SKM-1 treated with dmso at 0.1 percent for 144 hours (cell line): ENCODE data around the gene GLRX3.

Experiments
- DNase-seq: peaks from one replicate; lab custom pipeline; 2025; ENCODE audit not compliant: unreplicated experiment; lab: John Stamatoyannopoulos, UW

GLRX3 gene

DNA sequence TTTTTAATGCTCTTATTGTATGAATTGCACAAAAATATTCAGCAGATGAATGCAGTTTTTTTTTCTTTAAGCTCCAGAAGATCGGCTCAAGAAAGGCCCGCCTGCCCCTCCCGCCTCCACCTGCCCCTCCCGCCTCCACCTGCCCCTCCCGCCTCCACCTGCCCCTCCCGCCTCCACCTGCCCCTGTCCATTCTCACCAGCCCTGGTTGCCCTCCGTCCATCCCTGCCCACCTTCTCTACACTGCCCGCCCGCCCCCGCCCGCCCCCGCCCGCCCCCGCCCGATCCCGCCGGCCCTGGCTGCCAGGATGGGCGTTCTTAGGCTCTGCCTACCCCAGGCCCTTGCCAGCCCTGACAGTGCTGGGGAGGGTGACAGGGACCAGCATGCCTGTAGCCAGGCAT lies 67.4 kb downstream of the GLRX3 start:
- DNase-seq, result no peak

DNA sequence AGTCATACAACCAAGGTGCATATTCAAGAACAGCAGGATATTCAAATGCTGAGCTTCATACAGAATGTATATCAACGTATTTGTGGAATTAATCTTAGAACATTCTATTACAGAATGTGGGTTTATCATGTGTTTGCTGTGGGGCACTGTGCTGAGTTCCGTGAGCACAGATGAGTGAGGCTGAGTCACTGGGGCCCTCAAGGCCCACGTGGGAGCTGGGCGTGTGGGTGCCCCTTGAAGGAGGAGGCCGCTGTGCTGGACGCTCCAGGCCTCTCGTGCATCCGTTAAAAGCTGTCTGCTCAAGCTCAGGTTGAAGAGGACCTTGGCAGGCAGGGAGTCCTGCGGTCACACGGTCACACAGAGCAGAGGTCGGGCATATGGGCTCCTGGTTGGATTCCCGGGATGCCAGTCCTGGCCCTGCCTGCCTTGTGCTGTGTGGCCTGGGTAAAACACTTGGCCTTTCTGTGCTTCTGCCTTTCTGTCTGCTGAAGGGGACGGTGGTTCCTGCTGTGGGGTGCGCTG lies 70.1 kb downstream of the GLRX3 start:
- DNase-seq, result no peak

DNA sequence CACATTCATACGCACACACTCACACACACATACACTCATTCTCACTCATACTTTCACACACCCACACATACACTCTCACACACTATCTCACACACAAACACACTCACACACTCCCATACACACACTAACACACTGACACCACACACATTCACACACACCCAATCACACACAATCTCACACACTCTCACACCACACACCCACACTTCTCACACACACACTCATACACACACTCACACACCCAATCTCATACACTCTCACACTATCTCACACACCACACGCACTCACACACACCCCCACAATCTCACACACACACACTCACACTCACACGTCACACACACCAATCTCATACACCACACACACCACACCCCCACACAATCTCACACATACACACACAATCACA lies 71.0 kb downstream of the GLRX3 start:
- no peak for DNase-seq

DNA sequence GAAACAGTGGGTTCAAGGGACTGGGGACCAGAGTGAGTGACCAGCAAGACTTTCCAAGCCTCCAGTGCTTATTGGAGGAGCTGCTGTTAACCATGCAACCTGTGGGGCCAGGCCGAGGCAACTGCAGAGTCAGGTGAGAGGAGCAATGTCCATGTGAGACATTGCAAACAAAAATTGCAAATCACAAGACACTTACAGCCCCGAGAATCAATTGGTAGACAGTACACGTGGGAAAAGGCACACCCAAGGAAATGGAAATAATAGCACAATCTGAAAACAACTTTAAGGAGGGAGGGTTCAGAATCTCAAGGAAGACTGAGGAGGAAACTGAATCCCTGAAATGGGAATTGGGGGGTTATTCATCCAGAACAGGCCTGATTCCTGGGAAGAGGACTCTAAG lies 72.6 kb downstream of the GLRX3 start:
- DNase-seq, result no peak

DNA sequence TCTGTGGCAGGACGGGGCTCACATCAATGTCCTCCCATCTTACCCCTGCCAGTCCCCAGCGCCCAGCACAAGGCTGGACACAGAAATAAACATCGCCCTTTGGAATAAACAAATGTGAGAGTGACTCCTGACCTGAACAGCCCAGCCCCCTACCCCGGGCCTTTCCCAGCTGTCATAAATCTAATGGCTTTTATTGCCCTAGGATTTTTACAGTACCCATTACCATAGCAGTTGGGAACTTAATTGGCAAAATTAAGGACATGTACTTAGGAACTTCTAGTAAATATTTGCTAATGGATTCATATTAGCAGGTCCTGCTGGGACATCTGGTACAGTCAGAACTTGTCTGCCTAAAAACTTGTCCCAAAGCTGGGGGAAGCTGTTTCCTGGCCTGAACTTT lies 76.6 kb downstream of the GLRX3 start:
- no peak for DNase-seq

DNA sequence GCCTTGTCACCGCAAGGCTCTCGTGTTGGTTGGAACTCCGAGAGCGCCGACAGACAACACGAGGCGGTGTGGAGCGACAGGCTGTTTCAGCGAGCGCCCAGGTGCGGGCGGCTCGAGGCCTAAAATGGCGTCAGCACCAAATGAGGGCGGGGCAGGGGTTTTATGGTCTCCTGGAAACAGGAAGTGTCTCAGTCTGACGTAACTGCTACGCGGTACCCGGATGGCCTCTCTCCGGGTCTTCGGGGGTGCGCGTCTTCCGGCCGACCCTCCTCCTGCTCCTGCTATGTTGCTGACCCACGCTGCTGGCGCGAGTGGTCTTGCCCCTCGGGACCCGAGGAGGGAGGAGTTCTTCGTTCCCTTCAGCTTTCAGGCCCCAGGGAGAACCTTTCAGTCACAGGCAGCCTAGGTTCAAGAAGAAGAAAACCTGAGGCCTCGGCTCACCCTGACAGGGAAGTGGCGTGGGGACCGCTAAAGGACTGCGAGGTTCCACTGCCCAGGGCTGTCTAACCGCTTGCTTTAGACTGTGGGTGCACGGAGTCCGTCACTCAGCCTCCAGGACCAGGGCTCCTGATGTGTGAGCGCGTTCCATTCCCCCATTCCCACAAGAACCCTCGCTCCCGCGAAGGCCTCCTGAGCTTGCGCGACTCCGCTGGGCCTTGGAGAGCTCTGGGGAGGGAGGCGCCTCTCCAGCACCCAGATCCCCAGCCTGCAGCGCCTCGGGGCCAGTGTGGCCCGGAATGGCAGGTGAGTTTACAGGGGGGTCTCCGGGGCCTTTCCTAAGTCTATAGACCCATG lies 77.3 kb downstream of the GLRX3 start:
- no peak for DNase-seq

DNA sequence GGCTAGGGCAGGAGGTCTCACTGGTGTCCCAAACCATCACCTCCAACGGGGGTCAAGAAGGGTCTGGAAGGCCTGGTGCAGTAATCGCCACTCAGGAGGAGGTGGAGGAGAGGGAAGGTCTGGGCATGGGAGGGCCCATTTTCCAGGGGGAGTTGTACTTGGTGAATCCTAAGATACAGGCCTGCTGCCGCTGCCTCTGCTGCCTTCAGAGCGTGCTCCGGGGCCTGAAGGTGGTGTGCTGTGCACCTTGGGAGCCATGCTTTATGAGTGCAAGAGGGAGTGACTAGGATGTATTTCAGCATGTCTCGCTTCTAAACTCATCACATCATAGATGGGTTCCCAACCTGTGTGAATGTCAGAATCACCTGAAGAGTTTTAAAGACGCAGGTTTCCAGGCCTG lies 78.2 kb downstream of the GLRX3 start:
- DNase-seq, result no peak

DNA sequence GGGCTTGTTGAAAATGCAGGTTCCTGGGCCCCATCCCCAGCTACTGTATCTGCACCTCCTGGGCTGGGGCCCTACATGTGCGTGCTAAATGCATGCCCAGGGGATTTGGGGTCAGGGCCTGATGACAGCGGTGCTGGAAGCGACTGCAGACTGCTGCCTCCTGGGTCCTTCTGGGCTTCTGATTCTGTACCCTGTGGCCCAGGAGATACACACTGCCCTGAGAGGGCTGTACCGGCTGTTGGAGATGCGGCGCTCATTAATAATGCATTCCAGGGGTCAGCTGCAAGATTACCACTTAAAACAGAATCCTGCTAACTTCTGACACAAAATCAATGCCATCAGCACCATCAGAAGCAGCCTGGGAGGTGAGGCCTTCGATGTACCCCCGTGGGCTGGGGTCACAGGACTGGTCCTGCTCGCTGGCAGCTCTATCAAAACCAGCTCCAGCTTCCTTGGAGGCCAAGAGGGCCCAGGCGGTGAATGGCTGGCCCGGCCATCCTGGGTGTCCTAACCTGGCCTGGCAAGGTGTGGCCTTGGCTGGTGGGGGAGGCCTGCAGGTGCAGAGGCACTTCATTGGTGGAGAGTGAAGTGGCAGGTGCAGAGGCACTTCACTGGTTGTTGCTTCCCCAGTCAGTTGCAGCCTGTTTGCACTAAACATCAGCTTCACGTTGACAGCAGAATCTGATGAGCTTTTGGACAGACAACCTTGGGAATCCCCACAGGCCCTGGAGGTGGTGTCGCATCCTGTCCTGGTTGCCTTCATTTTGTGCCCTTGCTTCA lies 79.2 kb downstream of the GLRX3 start:
- no peak for DNase-seq

DNA sequence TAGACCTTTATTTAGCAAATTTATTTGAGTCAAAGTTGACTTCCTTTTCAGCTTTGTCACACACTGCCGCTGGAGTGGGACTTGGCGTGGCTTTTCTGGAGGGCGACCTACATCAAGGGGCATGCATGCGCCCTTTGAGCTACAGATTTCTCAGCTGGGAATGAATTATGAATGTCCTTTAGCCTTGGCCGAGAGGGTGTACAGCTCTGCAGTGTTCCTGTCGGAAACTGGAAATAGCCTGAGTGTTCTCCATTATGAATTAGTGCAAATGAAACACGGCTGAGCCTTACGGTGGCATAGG lies 79.7 kb downstream of the GLRX3 start:
- DNase-seq, result no peak

DNA sequence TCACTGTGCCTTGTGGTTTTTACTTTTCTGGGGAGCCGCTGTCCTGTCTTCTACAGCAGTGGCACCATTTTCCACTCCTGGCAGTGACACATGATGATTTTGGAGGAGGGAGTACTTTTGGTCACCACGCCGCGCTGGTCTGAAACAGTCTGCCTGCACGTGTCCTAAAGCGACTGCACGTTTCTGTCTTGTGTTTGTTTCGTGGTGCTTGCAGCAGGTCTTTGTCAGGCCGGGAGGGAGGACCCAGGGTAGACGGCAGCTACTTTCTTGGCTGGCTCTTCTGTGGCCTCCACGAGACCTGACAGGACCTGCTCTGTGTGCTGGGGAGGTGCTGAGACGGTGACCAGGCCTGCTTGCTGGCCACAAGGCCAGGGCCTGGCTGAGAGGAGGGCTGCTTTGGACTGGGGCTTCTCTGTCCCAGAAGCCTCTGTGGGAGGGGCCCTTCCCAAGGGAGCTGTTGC lies 82.0 kb downstream of the GLRX3 start:
- no peak for DNase-seq

DNA sequence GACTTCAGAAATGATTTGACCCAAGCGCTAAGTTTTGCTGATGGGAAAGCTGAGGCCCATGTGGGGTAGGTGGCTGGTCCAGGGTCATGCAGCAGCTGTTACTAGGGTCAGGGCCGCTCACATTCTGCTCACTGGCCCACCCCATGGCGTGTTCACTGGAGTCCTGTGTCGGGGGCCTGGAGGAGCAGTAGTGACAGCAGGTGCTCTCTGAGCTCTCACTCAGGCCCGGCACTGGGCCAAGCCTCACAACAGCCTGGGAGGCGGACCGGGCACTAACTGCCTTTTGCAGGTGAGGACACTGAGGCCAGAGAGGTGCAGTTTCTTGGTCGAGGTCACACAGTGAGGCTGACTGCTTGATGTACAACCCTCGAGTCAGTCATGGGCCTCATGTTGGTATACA lies 82.7 kb downstream of the GLRX3 start:
- no peak for DNase-seq

DNA sequence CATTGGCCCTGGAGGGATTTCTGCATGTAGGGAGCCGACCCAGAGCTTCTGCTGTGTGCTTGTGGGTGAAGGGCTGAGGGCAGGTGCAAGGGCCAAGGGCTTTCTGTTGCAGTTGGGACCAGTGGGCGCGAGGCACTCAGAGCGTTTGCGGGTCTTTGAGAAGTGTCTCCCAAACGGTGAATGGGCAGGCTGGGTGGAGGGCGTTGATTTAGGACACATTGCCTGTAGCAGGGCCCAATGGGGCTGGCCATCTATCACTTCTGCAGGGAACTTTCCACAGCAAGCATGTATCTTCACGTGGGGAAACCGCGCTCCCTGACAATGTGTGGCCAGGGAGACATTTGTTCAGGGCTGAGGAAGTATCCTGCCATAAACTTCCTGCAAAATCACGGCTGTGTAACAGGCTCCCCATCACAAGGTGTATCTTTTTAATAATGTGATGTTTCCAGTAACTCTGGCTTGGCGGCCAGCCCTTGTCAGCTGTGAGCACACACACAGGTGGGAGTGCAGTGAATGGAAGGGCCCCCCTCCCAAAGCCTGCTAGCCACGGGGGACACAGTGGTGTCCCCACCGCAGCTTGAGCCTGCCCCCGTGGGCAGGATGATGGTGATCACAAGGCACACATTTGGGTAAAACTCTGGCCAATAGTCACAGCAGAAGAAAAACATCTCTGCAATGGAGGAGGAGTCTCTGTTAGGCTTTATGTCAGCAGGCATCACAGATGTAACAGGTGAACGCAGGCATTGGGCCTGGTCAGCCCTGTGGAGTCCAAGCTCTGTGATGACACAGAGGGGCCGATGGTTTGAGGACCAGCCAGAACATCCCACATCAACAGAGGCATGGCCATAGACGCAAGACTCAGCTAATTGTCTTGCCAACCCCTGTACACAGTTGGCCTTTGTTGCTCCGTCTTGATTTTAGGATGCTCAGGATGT lies 84.3 kb downstream of the GLRX3 start:
- DNase-seq, result no peak

DNA sequence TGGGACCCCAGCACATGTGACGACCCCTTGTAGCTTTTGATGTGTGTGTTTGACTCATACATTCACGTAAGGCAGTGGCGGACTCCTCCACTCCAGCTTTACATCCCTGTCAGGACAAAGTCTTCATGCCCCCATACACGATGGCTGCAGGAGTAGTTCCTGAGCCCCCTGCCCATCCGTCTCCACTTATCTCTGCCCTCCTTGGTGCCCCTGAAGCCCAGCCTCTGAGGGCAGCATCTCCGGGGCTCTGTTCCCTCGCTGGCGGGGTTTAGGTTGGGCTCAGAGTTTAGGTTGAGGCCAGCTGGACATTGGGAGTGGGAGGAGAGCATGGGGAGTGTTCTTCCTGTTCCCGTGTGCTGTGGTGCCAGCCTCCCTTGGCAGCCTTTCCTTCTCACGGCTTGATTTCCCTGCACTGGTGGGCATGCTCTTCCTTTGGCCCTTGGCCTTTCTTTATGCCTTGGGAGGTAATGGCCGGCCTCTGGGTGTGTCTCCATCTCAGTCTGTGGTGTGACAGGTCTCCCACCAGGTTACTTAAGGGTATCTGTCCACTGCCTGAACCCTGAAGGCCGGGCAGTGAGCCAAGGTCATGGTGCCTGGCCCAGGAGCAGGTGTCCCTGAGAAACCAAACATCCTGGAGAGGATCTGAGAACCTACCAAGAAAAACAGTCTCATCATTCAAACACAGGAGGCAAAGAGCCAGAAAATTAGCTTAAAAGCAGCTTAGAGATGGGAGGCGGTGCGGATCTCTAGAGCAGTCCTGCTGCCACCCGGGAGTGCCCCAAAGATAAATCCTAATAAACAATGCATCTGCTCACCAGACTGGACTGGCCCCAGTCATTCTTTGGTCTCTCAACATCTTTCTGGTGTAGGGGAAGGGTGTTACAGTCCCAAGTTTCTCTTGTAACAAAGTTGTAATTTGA lies 85.5 kb downstream of the GLRX3 start:
- DNase-seq, result no peak

DNA sequence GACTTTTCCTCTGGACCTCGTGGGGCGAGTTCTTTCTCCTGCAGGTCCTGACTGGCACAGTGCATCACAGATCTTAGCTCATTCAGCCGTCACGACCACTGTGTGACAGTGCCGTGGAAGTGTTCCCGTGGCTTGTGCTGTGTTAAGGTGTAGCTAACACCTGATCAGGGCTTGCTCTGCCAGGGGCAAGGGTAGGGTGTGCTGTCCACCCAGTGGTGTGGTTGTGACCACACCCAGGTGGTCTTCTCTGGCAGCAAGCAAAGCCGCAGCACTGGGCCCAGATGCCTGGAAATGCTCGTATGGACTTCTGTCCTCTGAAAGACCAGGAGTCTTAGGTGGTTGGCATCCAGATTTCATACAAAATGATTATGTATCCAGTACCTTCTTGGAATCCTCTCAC lies 86.2 kb downstream of the GLRX3 start:
- DNase-seq, result no peak

DNA sequence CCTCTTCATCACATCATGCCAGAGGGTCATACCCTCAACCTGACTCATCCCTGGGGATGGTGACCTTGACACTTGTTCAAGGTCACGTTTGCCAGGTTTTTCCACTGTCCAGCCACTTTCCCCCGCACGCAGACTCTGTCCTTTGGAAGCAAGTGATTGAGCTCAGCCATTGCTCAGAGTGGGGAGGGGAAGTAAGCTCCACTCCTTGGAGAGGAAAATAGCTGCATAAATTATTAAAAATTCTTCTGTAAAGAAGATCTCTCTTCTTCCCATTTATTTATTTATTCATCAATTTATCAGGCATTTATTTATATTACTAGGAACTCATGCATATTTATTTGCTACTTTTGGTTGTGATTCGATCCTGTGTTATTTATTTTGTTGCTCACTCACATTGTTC lies 88.0 kb downstream of the GLRX3 start:
- DNase-seq, result no peak

DNA sequence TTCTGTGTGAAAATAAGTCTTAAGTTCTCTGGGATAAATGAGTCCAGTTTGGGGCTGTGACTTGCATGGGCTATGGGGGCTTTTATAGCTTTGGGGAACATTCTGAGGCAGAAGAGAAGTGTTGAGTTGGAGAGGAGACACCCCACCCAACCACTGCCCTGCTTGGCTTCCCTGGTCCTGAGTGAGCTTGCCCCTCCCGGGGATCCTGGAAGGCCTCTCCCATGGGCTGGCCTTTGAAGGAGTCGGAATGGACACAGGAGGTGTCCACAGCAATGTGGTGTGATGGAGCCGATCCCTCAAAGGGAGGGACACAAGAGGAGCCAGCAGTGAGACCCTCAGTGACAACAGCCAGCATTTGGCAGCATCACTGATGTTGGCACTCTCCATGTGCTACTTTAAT lies 89.8 kb downstream of the GLRX3 start:
- DNase-seq, result no peak

DNA sequence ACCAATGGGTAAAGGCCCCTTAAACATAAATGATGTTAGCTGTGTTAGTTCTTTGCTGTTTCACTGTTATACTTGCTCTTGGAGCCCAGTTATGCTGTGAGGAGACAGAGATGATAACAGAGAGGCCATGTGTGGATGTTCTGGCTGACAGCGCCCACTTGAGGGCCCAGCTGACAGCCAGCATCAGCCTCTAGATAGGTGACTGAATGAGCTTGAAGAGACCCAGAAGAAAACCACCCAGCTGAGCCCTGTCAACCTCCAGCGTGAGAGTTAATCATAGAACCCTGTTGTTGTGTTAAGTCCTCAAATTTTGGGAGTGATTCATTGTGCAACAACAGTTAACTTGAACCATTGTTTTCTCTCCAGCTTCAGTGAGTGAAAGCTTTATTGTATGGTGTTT lies 91.7 kb downstream of the GLRX3 start:
- no peak for DNase-seq
